Mesodermal cell (in vitro differentiated cells): ENCODE data around the gene SLC1A3.

Experiments used
- H3K27ac ChIP-seq: 2 replicates; pipeline ENCODE4 v1.7.0; 2013; ENCODE audit warnings: mild to moderate bottlenecking, low read depth, low read length, moderate library complexity; ENCODE audit not compliant: severe bottlenecking
- H3K36me3 ChIP-seq: 2 replicates; pipeline ENCODE4 v1.7.1; 2013; ENCODE audit warnings: mild to moderate bottlenecking, low read length, moderate library complexity; ENCODE audit not compliant: control insufficient read depth, insufficient read depth
- H3K4me1 ChIP-seq: one replicate; pipeline ENCODE4 v1.7.1; 2013; ENCODE audit warnings: mild to moderate bottlenecking, low read length; ENCODE audit not compliant: insufficient read depth, control insufficient read depth, poor library complexity, severe bottlenecking
- H3K4me3 ChIP-seq: 2 replicates; pipeline ENCODE4 v1.7.0; 2013; ENCODE audit warnings: low read length, control low read depth, mild to moderate bottlenecking; ENCODE audit not compliant: insufficient read depth, poor library complexity, severe bottlenecking; ENCODE audit errors: extremely low read depth
- H3K9me3 ChIP-seq: 2 replicates; pipeline ENCODE4 v1.7.1; 2013; ENCODE audit warnings: mild to moderate bottlenecking, low read length, moderate library complexity; ENCODE audit not compliant: control insufficient read depth
- WGBS, 2 experiments: methylation state at CpG; one replicate each; pipeline ENCODE4 v1.1.5; 2013; ENCODE audit warnings: missing lambda C conversion rate in 2 of 2; ENCODE audit not compliant: insufficient coverage in 2 of 2; 5-methylcytosine and 5-hydroxymethylcytosine counted together

SLC1A3 gene

GRCh38 chr5:36613771-36614656 lies 7.6 kb downstream of the SLC1A3 start:
- Histone ChIP-seq H3K36me3 (peaks cover 38% of the 10 kb centered on the region), H3K27ac (peak overlapping the region; percentile 85), H3K4me1 (peaks cover 20% of the 10 kb centered on the region), H3K4me3 (no peak overlapping the region), H3K9me3 (no peaks in the 10 kb centered on the region)
- WGBS, 2 experiments: 27 to 60% methylated on average over 1 to 2 of the region's 7 CpGs

DNA sequence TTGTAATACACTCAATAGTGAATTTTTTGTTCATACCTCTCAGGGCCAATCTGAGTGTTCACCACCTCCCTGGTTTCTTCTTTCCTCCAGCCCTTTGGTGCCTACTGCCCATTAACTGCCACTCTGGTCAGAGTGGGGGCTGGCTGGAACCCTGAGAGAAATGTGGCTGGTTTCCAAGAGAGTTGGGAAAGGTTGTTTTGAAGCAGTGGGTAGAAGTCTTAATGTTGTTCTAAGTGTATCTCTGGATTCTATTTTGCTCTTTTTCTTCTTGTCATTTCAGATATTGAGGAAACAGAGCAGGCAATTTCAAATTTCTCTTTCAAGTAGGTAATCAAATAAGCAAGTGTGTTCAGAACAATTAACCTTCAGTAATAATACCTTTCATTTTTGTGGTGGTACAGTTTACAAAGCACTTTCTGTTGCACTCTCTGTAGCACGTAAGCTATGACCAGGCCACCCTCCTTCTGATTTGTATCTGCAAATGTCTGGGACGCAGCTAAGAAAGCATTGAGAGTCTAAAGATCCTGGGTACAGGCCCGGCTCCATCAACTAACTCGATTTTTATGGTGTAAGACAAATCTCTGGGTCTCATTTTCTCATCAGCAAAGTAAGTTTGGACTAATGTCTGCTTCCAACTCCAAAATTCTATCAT lies 8.4 kb downstream of the SLC1A3 start:
- Histone ChIP-seq H3K9me3 (no peaks in the 10 kb centered on the region), H3K4me3 (no peak overlapping the region), H3K27ac (peak overlapping the region; percentile 85), H3K36me3 (peaks cover 33% of the 10 kb centered on the region), H3K4me1 (peaks cover 20% of the 10 kb centered on the region)
- WGBS, 2 experiments: 84 to 86% methylated on average over 4 of the region's 4 CpGs

GRCh38 chr5:36619012-36619635 lies 12.7 kb downstream of the SLC1A3 start:
- Histone ChIP-seq H3K9me3 (no peaks in the 10 kb centered on the region), H3K4me3 (no peak overlapping the region), H3K27ac (peak overlapping the region; percentile 13), H3K36me3 (peaks cover 7% of the 10 kb centered on the region), H3K4me1 (peaks cover 13% of the 10 kb centered on the region)
- 68 to 74% methylated on average over 4 to 7 of the region's 8 CpGs for WGBS, 2 experiments

- H3K4me3 ChIP-seq: no peak overlapping the region
- H3K9me3 ChIP-seq: no peaks in the 10 kb centered on the region
- H3K4me1 ChIP-seq: peaks cover 2% of the 10 kb centered on the region
- H3K27ac ChIP-seq: no peak overlapping the region
- no peaks in the 10 kb centered on the region for H3K36me3 ChIP-seq
- WGBS, 2 experiments: 91 to 92% methylated on average over 5 of the region's 6 CpGs
Measured at GRCh38 chr5:36621985-36622384, 15.6 kb downstream of the SLC1A3 start.

DNA sequence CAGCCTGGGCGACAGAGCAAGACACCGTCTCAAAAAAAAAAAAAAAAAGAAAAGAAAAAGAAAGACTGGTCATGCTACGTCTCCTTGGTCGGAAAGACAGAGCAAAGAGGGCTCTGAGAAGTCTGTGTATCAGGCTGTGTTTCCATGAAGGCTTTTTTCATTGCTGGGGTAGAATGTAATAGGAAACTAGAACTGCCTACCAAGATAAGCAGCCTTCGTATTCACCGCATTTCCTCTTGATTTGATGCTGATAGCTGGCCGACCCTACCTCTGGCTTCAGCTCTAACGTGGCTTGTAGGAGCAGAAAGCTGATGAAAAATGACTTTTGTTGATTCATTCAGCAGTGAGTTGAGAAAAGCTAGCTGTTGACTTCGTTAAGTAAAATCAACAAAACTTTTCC lies 17.4 kb downstream of the SLC1A3 start:
- Histone ChIP-seq H3K36me3 (no peaks in the 10 kb centered on the region), H3K27ac (no peak overlapping the region), H3K4me3 (no peak overlapping the region), H3K4me1 (no peaks in the 10 kb centered on the region), H3K9me3 (no peaks in the 10 kb centered on the region)
- WGBS, 2 experiments: 78 to 92% methylated on average over 6 of the region's 9 CpGs

- WGBS, 2 experiments: 94 to 100% methylated on average over 3 to 6 of the region's 8 CpGs
- no peaks in the 10 kb centered on the region for H3K36me3 ChIP-seq
- no peaks in the 10 kb centered on the region for H3K4me1 ChIP-seq
- no peak overlapping the region for H3K27ac ChIP-seq
- no peak overlapping the region for H3K4me3 ChIP-seq
- H3K9me3 ChIP-seq: no peaks in the 10 kb centered on the region
Measured at GRCh38 chr5:36624277-36624676, 17.9 kb downstream of the SLC1A3 start.

DNA sequence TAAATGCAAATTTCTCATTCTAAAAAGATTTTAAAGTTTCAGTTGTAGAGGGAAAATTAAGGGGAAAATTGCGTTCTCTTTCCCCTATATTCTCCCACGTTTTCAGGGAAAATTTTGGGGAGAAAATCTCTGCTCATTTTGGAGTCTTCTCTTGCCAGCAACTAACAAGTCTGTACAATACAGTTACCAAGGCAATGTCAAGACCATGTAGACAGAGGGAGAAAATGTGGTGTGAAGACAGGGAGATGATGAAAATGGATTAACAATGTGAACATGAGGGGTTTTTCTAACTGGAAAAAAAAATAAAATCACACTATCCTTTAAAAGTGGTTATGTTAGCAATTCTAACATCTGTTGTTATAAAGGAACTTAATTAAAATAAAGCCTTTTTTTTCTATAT lies 22.3 kb downstream of the SLC1A3 start:
- no peak overlapping the region for H3K4me3 ChIP-seq
- no CpG with 5 or more reads among the region's 2 CpGs for WGBS, 2 experiments
- H3K4me1 ChIP-seq: peaks cover 6% of the 10 kb centered on the region
- H3K9me3 ChIP-seq: no peaks in the 10 kb centered on the region
- no peak overlapping the region for H3K27ac ChIP-seq
- peaks cover 17% of the 10 kb centered on the region for H3K36me3 ChIP-seq

- H3K9me3 ChIP-seq: no peaks in the 10 kb centered on the region
- peaks cover 20% of the 10 kb centered on the region for H3K36me3 ChIP-seq
- WGBS, 2 experiments: 90 to 100% methylated on average over 6 to 7 of the region's 8 CpGs
- peaks cover 6% of the 10 kb centered on the region for H3K4me1 ChIP-seq
- no peak overlapping the region for H3K4me3 ChIP-seq
- H3K27ac ChIP-seq: no peak overlapping the region
Measured at GRCh38 chr5:36629729-36630128, 23.3 kb downstream of the SLC1A3 start.

- no peak overlapping the region for H3K27ac ChIP-seq
- 100% methylated on average over 1 of the region's 1 CpG; no CpG with 5 or more reads in 1 of the 2 experiments for WGBS, 2 experiments
- peaks cover 8% of the 10 kb centered on the region for H3K4me1 ChIP-seq
- H3K36me3 ChIP-seq: peaks cover 27% of the 10 kb centered on the region
- no peak overlapping the region for H3K4me3 ChIP-seq
- no peaks in the 10 kb centered on the region for H3K9me3 ChIP-seq
Measured at GRCh38 chr5:36630201-36631145, 24.1 kb downstream of the SLC1A3 start.

GRCh38 chr5:36631154-36631553 lies 24.7 kb downstream of the SLC1A3 start:
- Histone ChIP-seq H3K36me3 (peaks cover 31% of the 10 kb centered on the region), H3K9me3 (no peaks in the 10 kb centered on the region), H3K4me3 (no peak overlapping the region), H3K4me1 (peaks cover 12% of the 10 kb centered on the region), H3K27ac (no peak overlapping the region)
- WGBS, 2 experiments: no CpG with 5 or more reads among the region's 1 CpG
